Measurements from ENCODE around the gene PRMT2.

PRMT2 gene

DNA sequence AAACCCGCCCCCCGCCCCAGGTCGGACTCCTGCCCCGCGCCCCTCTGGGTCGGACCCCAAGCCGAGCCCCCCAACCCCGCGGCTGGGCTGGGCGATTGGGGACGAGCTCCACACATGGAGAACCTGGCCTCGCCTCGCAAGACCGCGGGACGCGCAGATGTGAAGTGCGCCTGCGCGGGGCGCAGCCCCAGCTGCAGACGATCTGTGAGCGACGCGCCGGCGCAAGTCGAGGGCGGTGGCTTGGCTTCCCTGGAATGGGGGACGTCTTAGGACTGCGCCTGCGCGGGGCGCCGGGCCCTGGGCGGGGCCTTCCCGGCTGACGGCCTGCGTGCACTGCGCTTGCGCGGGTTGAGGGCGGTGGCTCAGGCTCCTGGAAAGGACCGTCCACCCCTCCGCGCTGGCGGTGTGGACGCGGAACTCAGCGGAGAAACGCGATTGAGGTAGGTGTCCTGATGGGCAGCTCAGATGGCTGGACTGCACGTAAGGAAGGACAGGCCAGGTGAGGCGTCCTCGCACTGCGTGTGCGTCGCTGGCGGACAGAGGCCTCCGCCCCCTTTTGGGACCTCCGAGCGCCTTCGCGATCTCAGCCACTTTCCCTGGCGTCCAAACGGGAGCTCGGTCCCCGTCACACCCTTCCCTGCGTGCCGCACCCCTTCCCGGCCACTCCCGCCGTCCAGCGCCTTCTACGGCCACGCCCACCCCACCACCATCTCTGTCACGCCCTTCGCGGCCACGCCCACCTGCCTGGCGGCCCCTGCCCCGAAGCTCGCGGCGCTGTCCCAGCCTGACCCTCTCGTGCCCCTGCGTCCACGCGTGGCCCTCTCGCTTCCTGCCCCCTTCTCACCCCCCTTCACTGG is at the start of gene PRMT2:
Gene PRMT2 (plus strand): TSS at position 351 of the 857 bp plus-strand sequence. CDS start 1,278 bp downstream, outside the sequence.
- DNase-seq: peak; percentile 93 to 97 (median 95)

DNA sequence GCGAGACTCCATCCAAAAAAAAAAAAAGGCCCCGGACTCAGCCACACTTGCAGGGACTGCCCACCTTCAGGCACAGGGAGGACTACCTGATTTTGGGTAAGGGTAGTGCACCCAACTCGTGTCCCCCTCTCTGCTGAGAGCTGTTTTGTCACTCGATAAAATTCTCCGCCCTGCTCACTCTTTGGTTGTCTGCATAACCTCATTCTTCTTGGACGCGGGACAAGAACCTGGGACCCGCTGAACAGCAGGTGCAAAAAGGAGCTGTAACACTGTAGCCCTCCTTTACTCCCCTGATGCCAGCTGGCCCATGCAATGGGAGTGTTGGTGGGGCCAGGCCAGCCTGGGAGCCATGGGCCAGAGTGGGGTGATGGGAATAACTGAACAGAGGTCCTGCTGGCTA is 41.2 kb upstream of the PRMT2 start:
- DNase-seq: no peak

- DNase-seq: no peak
Observed at GRCh38 chr21:46596201-46596600, 39.3 kb upstream of the PRMT2 start.

- DNase-seq: no peak
Observed at GRCh38 chr21:46597031-46597430, 38.4 kb upstream of the PRMT2 start.

DNA sequence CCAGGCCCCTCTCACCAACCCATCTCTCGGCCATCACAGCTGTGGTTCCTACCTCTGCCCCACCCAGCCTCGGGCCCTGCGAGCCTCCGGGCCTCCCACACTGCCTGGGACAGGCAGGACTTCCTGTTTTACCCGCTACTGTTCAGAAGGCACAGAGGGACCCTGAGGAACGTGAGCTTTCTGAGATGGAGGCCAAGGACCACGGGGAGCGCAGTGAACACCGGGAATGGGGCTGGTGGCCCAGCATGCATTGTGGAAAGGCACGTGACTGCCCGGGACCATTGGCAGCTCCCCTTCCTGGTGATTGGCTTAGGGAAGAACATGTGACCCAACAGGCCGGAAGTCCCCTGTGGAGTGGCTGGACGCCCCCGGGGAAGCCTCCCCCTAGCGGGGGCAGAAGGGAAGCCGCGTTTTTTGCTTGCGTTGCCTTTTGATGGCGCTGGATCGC is 37.6 kb upstream of the PRMT2 start:
- no peak for DNase-seq

DNA sequence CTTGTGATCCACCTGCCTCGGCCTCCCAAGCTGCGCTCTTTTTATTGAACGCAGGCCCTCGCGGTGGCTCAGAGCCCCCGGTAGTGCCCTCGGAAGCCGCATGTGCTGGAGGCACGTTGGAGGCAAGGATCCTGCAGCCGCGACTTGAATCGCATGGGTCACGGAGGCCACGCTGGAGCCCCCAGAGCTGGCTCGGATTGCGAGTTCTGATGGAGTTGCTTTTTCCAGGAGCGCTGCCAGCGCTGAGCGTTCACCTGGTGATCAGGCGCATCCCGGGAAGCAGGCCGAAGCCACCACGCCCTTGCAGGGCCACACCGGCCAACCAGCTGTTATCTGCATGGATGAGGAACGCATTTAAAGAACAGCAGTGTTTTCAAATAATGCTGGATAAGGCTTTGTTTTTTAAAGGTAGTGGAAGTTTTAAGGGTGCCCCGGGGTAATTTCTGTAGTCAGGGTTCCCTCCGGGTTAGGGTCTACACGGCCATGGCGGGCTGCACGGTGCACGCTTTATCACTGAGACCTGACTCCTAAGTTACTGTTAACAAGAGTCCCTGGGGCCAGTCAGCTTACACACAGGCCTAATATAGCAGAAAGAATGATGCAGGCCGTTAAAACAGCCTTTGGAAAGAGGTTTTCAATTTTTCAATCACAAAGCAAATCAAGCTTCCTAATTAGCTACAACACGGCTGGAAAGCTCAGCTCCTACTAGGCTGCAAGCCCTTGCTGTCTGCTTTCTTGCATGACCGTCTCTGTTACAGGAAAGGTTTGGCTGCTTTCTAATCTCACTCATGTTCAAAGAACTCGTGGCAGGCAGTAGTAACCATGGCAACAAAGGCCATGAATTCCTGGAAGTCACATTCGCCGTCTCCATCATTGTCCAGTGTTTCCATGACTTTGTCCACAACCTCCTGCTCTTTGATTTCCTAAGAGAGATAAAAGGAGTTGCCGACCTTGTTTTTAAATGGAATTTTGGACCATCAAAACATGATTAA is 36.6 kb upstream of the PRMT2 start:
- DNase-seq: no peak

DNA sequence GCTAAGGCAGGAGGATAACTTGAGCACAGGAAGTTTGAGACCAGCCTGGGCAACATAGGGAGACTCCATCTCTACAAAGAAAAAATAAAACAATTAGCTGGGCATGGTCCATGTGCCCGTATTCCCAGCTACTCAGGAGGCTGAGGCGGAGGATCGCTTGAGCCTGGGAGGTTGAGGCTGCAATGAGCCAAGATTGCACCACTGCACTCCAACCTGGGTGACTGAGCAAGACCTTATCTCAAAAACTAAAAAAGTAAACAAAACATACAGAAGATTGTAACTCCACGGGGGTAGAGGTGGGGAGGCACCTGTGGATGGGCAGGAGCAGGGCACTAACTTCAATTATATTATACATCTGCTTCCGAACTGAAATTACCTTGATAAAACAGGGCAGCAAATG is 35.2 kb upstream of the PRMT2 start:
- DNase-seq: no peak

DNA sequence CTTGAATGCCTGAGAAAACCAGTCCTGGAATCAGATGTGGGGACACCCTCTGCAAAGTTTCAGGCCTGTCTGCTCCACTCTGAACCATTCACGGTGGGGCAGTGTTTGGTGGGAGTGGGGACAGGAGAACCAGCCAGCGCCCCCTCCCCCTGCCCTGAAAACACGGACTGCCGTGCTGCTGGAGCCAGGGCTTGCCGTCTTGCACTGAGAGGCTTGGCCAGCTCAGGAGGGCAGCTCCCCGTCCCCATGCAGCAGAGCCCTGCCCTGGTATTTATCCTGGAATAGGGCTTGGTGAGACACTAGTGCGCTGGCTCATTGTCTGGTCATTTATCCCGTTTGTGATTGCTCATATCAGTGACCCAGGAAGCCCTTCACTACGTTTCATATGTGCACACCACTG is 34.5 kb upstream of the PRMT2 start:
- DNase-seq: no peak

DNA sequence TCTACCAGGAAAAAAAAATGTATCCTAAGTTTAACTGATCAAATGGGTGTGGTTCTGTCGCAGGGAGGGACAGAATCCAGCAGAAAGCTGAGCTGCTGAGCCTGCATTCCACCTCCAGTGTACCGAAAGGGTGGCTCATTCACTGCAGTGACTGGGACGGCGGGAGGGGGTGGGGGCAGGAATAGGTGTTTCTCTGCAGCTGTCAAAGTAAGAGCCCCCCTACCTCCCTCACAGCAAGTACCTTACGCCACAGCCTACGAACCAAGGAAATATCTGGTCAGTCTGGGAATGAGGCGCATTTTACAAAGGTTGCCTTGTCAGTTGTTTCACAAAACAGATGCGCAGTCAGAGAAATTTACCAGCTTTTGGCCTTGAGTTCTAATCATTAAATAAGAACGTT is 32.2 kb upstream of the PRMT2 start:
- no peak for DNase-seq

- no peak for DNase-seq
Observed at GRCh38 chr21:46604329-46604974, 31.0 kb upstream of the PRMT2 start.

DNA sequence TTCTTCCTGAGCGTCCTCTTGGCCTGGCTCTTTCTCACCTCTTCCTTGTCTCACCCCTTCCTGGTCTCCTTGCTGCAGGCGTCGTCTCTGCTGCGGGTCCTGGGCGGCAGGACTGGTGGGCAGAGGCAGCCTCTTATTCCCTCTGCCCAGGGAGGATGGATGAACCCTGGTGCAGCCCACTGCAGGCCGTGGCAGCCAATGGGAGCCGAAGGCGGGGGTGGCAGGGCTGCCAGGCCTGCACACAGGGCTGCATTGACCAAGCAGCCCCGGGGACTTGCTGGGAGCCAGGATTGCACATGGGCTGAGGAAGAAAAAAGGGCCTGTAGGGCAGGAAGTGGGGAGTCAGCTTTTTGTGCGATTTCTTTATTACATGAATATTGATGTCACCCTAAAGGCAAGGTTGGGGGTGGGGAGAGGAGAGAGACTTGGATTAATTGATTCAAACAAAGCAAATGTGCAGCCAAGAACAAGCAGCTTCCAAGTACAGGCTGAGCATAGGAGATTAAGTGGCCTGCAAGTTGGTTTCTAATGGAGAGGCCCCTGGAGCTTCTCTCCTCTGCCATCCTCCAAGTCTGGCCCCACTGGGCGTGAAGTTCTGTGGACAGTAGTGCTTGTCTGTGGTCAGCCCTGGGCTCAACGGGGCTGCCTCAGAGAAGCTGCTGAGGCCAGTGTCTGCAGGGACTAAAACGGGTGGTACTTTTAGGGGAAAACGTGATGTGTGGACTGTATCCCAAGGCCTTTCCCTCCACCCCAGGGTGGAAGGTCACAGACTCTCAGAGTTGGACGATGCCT is 30.3 kb upstream of the PRMT2 start, which contains the start of gene S100B:
Gene S100B (minus strand): TSS at position 108 of the 792 bp plus-strand sequence. CDS start 2,667 bp downstream, outside the sequence.
- DNase-seq: no peak

- DNase-seq: peak in 1 of 4 experiments; percentile 10
Observed at GRCh38 chr21:46605767-46606426, 29.6 kb upstream of the PRMT2 start.

DNA sequence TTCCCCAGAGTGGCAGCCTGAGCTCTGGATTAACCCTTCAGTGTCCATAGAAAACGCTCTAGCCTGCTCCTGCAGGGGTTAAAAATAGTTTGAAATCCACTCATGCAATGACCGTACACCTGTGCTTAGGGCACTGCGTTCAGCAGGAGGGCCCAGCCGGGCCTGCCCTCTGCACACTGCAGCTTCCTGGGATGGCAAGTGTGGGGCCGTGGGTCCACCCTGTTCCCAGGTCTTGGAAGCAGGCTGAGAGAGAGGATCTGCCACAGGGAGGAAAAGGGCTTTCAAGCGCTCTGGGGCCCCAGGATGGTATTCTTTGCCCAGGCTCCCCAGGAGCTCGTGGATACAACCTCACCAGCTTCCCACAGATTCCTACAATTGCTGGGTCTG is 29.1 kb upstream of the PRMT2 start:
- no peak for DNase-seq

- DNase-seq: no peak
Observed at GRCh38 chr21:46607636-46608035, 27.8 kb upstream of the PRMT2 start.

DNA sequence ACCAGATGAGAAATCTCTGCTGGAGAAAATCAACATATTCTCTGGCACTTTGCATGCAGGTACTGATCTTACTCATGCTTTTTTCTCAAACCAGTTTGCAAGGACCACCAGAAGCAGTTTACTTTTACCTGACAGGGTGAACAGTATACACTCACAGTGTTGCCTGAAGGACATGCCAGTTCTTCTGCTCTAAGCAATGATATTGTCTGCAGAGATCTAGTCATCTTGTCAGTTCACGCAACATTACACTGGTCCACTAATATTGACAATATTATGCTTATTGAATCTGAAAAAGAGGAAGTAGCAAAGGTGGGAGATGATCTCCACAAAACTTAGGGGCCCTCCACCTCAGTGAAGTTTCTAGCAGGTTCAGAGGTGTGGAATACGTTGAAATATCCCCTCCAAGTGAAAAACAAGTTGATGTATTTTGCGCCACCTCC is 26.8 kb upstream of the PRMT2 start:
- DNase-seq: no peak

GRCh38 chr21:46610018-46610701 is 25.3 kb upstream of the PRMT2 start:
- no peak for DNase-seq

- no peak for DNase-seq
Observed at GRCh38 chr21:46613391-46613790, 22.1 kb upstream of the PRMT2 start.

DNA sequence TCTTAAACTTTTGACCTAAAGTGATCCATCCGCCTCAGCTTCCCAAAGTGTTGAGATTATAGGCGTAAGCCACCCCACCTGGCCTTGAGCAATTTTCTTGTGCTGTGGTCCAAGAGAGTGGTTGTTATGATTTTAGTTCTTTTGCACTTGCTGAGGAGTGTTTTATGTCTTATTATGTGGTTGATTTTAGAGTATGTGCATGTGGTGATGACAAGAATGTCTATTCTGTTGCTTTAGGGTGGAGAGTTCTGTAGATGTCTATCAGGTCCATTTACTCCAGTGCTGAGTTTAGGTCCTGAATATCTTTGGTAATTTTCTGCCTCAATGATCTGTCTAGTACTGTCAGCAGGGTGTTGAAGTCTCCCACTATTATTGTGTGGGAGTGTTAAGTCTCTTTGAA is 19.4 kb upstream of the PRMT2 start:
- DNase-seq: no peak

- no peak for DNase-seq
Observed at GRCh38 chr21:46616656-46617055, 18.8 kb upstream of the PRMT2 start.

DNA sequence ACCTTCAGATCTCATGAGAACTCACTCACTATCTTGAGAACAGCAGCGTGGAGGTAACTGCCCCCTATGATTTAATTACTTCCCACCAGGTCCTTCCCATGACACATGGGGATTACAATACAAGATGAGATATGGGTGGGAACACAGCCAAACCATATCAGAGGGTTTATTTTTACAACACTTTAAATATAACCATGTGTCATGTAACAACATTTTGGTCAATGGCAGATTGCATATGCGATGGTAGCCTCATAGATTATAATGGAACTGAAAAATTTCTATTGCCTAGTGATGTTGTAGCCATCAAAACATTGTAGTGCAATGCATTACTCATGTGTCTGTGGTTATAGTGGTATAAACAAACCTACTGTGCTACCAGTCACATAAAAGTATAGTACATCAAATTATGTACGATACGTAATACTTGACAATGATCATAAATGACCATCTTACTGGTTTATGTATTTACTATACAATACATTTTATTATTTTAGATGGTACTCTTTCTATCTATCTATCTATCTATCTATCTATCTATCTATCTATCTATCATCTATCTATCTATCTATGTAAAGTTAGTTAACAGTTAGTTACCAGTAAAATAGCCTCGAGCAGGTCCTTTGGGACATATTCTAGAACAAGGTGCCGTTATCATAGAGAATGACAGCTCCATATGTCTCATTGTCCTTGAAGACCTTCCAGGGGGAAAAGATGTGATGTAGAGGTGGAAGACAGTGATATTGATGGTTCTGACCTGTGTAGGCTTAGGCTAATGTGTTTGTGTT is 18.0 kb upstream of the PRMT2 start:
- no peak for DNase-seq

All from activated naive CD4-positive, alpha-beta T cell (primary cell).